ENCODE data around the gene GLG1.
"Not testable (repeated sequence)": the region's sequence is repeated elsewhere in the genome, so short reads cannot be mapped to it uniquely, and the experiment has no call there.

- not testable (repeated sequence) for TF ChIP-seq CTCF (conservative IDR thresholded peaks at IDR 0.05); ZFX (IDR thresholded peaks at IDR 0.05)
Measured at GRCh38 chr16:74540663-74541062, 66.3 kb downstream of the GLG1 start.
